HUES64 (cell line): ENCODE data around the gene BGN.

Source experiments
- H3K27ac ChIP-seq: 2 replicates; pipeline ENCODE4 v1.7.0; 2013; ENCODE audit warnings: low read depth, low read length, inconsistent platforms
- H3K27me3 ChIP-seq: 2 replicates; pipeline ENCODE4 v1.6.1; 2013; ENCODE audit warnings: mild to moderate bottlenecking, low read length; ENCODE audit not compliant: insufficient read depth
- H3K36me3 ChIP-seq: 2 replicates; pipeline ENCODE4 v1.6.1; 2013; ENCODE audit warnings: mild to moderate bottlenecking, low read length; ENCODE audit not compliant: insufficient read depth
- H3K4me1 ChIP-seq: 2 replicates; pipeline ENCODE4 v1.6.1; 2013; ENCODE audit warnings: mild to moderate bottlenecking, low read length, moderate library complexity; ENCODE audit not compliant: insufficient read depth
- H3K4me3 ChIP-seq: 2 replicates; pipeline ENCODE4 v1.5.1; 2013; ENCODE audit warnings: mild to moderate bottlenecking, low read length, moderate library complexity
- H3K9ac ChIP-seq: 2 replicates; pipeline ENCODE4 v1.6.1; 2013; ENCODE audit warnings: mild to moderate bottlenecking, low read depth, low read length
- H3K9me3 ChIP-seq: 2 replicates; pipeline ENCODE4 v1.6.1; 2013; ENCODE audit warnings: low read depth, low read length; ENCODE audit not compliant: insufficient read depth
- WGBS: fragments of 150-250, 120-280 bp; methylation state at CpG from one replicate; pipeline ENCODE4 v1.1.7; 2013; ENCODE audit warnings: missing lambda C conversion rate; 5-methylcytosine and 5-hydroxymethylcytosine counted together

The BGN gene

GRCh38 chrX:153520287-153520917 is 25.6 kb downstream of the BGN start:
- Histone ChIP-seq H3K4me3 (no peak overlapping the region), H3K4me1 (no peaks in the 10 kb centered on the region), H3K36me3 (no peaks in the 10 kb centered on the region), H3K27me3 (peaks cover 44% of the 10 kb centered on the region), H3K9ac (no peak overlapping the region), H3K9me3 (no peaks in the 10 kb centered on the region), H3K27ac (no peak overlapping the region)
- WGBS: 87% methylated on average over 7 of the region's 7 CpGs

- 84% methylated on average over 9 of the region's 9 CpGs for WGBS
- H3K9me3 ChIP-seq: no peaks in the 10 kb centered on the region
- H3K9ac ChIP-seq: no peak overlapping the region
- no peaks in the 10 kb centered on the region for H3K4me1 ChIP-seq
- H3K27ac ChIP-seq: no peak overlapping the region
- no peaks in the 10 kb centered on the region for H3K36me3 ChIP-seq
- H3K27me3 ChIP-seq: peaks cover 39% of the 10 kb centered on the region
- H3K4me3 ChIP-seq: no peak overlapping the region
Measured at GRCh38 chrX:153521034-153521433, 26.3 kb downstream of the BGN start.

GRCh38 chrX:153522259-153522658 is 27.5 kb downstream of the BGN start:
- Histone ChIP-seq H3K9me3 (no peaks in the 10 kb centered on the region), H3K27me3 (peaks cover 27% of the 10 kb centered on the region), H3K9ac (no peak overlapping the region), H3K36me3 (no peaks in the 10 kb centered on the region), H3K4me1 (no peaks in the 10 kb centered on the region), H3K27ac (no peak overlapping the region), H3K4me3 (no peak overlapping the region)
- WGBS: 74% methylated on average over 12 of the region's 12 CpGs

GRCh38 chrX:153523269-153523668 is 28.5 kb downstream of the BGN start:
- Histone ChIP-seq H3K9ac (no peak overlapping the region), H3K4me1 (no peaks in the 10 kb centered on the region), H3K27ac (no peak overlapping the region), H3K4me3 (no peak overlapping the region), H3K27me3 (peaks cover 18% of the 10 kb centered on the region), H3K9me3 (no peaks in the 10 kb centered on the region), H3K36me3 (no peaks in the 10 kb centered on the region)
- WGBS: 97% methylated on average over 4 of the region's 7 CpGs

GRCh38 chrX:153524234-153524633 is 29.5 kb downstream of the BGN start:
- 85% methylated on average over 3 of the region's 3 CpGs for WGBS

GRCh38 chrX:153525451-153525850 is 30.7 kb downstream of the BGN start:
- H3K27me3 ChIP-seq: peaks cover 3% of the 10 kb centered on the region; the same call in 1 of the 2 replicates
- H3K4me3 ChIP-seq: no peak overlapping the region
- no peaks in the 10 kb centered on the region for H3K4me1 ChIP-seq
- H3K9ac ChIP-seq: no peak overlapping the region
- WGBS: 94% methylated on average over 2 of the region's 6 CpGs
- no peak overlapping the region for H3K27ac ChIP-seq
- H3K36me3 ChIP-seq: no peaks in the 10 kb centered on the region
- no peaks in the 10 kb centered on the region for H3K9me3 ChIP-seq

More at GRCh38 chrX:153524234-153524633, 29.5 kb downstream of the BGN start:
- Histone ChIP-seq H3K36me3 (no peaks in the 10 kb centered on the region), H3K9ac (no peak overlapping the region), H3K4me1 (no peaks in the 10 kb centered on the region), H3K27me3 (peaks cover 8% of the 10 kb centered on the region), H3K27ac (no peak overlapping the region), H3K9me3 (no peaks in the 10 kb centered on the region), H3K4me3 (no peak overlapping the region)

GRCh38 chrX:153526042-153526441 is 31.3 kb downstream of the BGN start:
- no peak overlapping the region for H3K9ac ChIP-seq
- H3K36me3 ChIP-seq: no peaks in the 10 kb centered on the region
- H3K4me3 ChIP-seq: no peak overlapping the region
- no peak overlapping the region for H3K27ac ChIP-seq
- no peaks in the 10 kb centered on the region for H3K27me3 ChIP-seq
- WGBS: 87% methylated on average over 7 of the region's 7 CpGs
- H3K9me3 ChIP-seq: no peaks in the 10 kb centered on the region
- no peaks in the 10 kb centered on the region for H3K4me1 ChIP-seq

- 94% methylated on average over 10 of the region's 10 CpGs for WGBS
- H3K4me1 ChIP-seq: no peaks in the 10 kb centered on the region
- no peak overlapping the region for H3K9ac ChIP-seq
- no peak overlapping the region for H3K27ac ChIP-seq
- no peak overlapping the region for H3K4me3 ChIP-seq
- H3K9me3 ChIP-seq: no peaks in the 10 kb centered on the region
- H3K36me3 ChIP-seq: no peaks in the 10 kb centered on the region
- no peaks in the 10 kb centered on the region for H3K27me3 ChIP-seq
Measured at GRCh38 chrX:153526801-153527200, 32.0 kb downstream of the BGN start.

GRCh38 chrX:153527208-153527607 is 32.4 kb downstream of the BGN start:
- 92% methylated on average over 15 of the region's 15 CpGs for WGBS
- Histone ChIP-seq H3K27ac (no peak overlapping the region), H3K4me1 (no peaks in the 10 kb centered on the region), H3K27me3 (no peaks in the 10 kb centered on the region), H3K9me3 (no peaks in the 10 kb centered on the region), H3K9ac (no peak overlapping the region), H3K36me3 (no peaks in the 10 kb centered on the region), H3K4me3 (no peak overlapping the region)

- Histone ChIP-seq H3K4me1 (no peaks in the 10 kb centered on the region), H3K36me3 (no peaks in the 10 kb centered on the region), H3K9me3 (no peaks in the 10 kb centered on the region), H3K27me3 (no peaks in the 10 kb centered on the region), H3K27ac (no peak overlapping the region), H3K9ac (no peak overlapping the region), H3K4me3 (no peak overlapping the region)
- WGBS: 82% methylated on average over 18 of the region's 20 CpGs
Measured at GRCh38 chrX:153530411-153531129, 35.8 kb downstream of the BGN start.

GRCh38 chrX:153533091-153533490 is 38.3 kb downstream of the BGN start:
- 87% methylated on average over 15 of the region's 15 CpGs for WGBS
- Histone ChIP-seq H3K9me3 (no peaks in the 10 kb centered on the region), H3K4me3 (no peak overlapping the region), H3K4me1 (no peaks in the 10 kb centered on the region), H3K27ac (no peak overlapping the region), H3K9ac (no peak overlapping the region), H3K27me3 (no peaks in the 10 kb centered on the region), H3K36me3 (no peaks in the 10 kb centered on the region)
